Fibroblast of upper back skin (primary cell): ENCODE measurements around the gene ATP6AP1.

Experiments used
- DNase-seq: peaks from one replicate; pipeline ENCODE4 v3.0.0-alpha.2; 2013

Gene ATP6AP1

GRCh38 chrX:154452823-154453222 is 24.3 kb downstream of the ATP6AP1 start:
- DNase-seq: no peak

- no peak for DNase-seq
Measured at GRCh38 chrX:154457491-154458115, 29.1 kb downstream of the ATP6AP1 start.

- DNase-seq: peak; percentile 36
Measured at GRCh38 chrX:154458116-154458953, 29.9 kb downstream of the ATP6AP1 start, which contains the start of gene PLXNA3. Gene PLXNA3 (plus strand): TSS chrX:154458281. CDS start chrX:154460184, 1,903 bp downstream.

- no peak for DNase-seq
Measured at GRCh38 chrX:154458954-154459778, 30.7 kb downstream of the ATP6AP1 start.

GRCh38 chrX:154459832-154460231 is 31.4 kb downstream of the ATP6AP1 start:
- no peak for DNase-seq

GRCh38 chrX:154460326-154460725 is 31.8 kb downstream of the ATP6AP1 start:
- DNase-seq: no peak

GRCh38 chrX:154462396-154462795 is 33.9 kb downstream of the ATP6AP1 start:
- no peak for DNase-seq

GRCh38 chrX:154463611-154464220 is 35.2 kb downstream of the ATP6AP1 start:
- DNase-seq: no peak

- no peak for DNase-seq
Measured at GRCh38 chrX:154464806-154465365, 36.4 kb downstream of the ATP6AP1 start.

- no peak for DNase-seq
Measured at GRCh38 chrX:154465601-154466000, 37.1 kb downstream of the ATP6AP1 start.

GRCh38 chrX:154466036-154466435 is 37.6 kb downstream of the ATP6AP1 start:
- no peak for DNase-seq

- no peak for DNase-seq
Measured at GRCh38 chrX:154466907-154467306, 38.4 kb downstream of the ATP6AP1 start.

- DNase-seq: no peak
Measured at GRCh38 chrX:154467556-154467955, 39.1 kb downstream of the ATP6AP1 start.

- no peak for DNase-seq
Measured at GRCh38 chrX:154468217-154468616, 39.7 kb downstream of the ATP6AP1 start.

- no peak for DNase-seq
Measured at GRCh38 chrX:154469114-154469513, 40.6 kb downstream of the ATP6AP1 start.

GRCh38 chrX:154469880-154470279 is 41.4 kb downstream of the ATP6AP1 start:
- no peak for DNase-seq

- DNase-seq: no peak
Measured at GRCh38 chrX:154470434-154470833, 42.0 kb downstream of the ATP6AP1 start.

- no peak for DNase-seq
Measured at GRCh38 chrX:154470914-154471568, 42.6 kb downstream of the ATP6AP1 start.

GRCh38 chrX:154471839-154472684 is 43.6 kb downstream of the ATP6AP1 start:
- DNase-seq: no peak

GRCh38 chrX:154472685-154473632 is 44.5 kb downstream of the ATP6AP1 start:
- no peak for DNase-seq
